Lung (tissue), 12 donors: ENCODE measurements around the gene ANTXR1. TPM values are rescaled to one million over a fixed set of nuclear protein-coding genes. Genes with fewer than 3 reads are reported as not detected.

Source experiments
- ATAC-seq: fragments of 200-7000 bp; cut with Tn5 transposase; one replicate; pipeline ENCODE4 v1.9.1; 2020; ENCODE audit warnings: moderate number of reproducible peaks; ENCODE audit not compliant: insufficient read depth, low FRiP score
- DNase-seq, 3 donors: peaks; one replicate each; pipeline ENCODE4 v3.0.0-alpha.2; 2013 to 2017
- H3K27ac ChIP-seq, 2 donors: one replicate each; pipeline ENCODE4 v1.5.1; 2013; ENCODE audit warnings: mild to moderate bottlenecking in 2 of 2, moderate library complexity in 2 of 2, control low read depth in 1 of 2, inconsistent platforms in 1 of 2, low read depth in 1 of 2, low read length in 1 of 2
- H3K27me3 ChIP-seq, 3 donors: one replicate each; pipeline ENCODE4 v1.5.1; 2013; ENCODE audit warnings: low read length in 2 of 3; ENCODE audit not compliant: control insufficient read depth in 3 of 3, insufficient read depth in 3 of 3
- H3K36me3 ChIP-seq, 4 donors: one replicate each; pipeline ENCODE4 v1.5.1; 2013; ENCODE audit warnings: low read length in 4 of 4, mild to moderate bottlenecking in 1 of 4, moderate library complexity in 1 of 4; ENCODE audit not compliant: control insufficient read depth in 4 of 4, insufficient read depth in 4 of 4
- H3K4me1 ChIP-seq, 5 donors: one replicate each; pipeline ENCODE4 v1.5.1; 2013; ENCODE audit warnings: low read length in 5 of 5, mild to moderate bottlenecking in 2 of 5, moderate library complexity in 1 of 5; ENCODE audit not compliant: control insufficient read depth in 5 of 5, insufficient read depth in 5 of 5
- H3K4me3 ChIP-seq: one replicate; pipeline ENCODE4 v1.5.1; 2013; ENCODE audit warnings: mild to moderate bottlenecking, control low read depth, moderate library complexity
- H3K9ac ChIP-seq, 2 donors: one replicate each; pipeline ENCODE4 v1.5.1; 2013; ENCODE audit warnings: low read length in 2 of 2, control low read depth in 1 of 2; ENCODE audit not compliant: insufficient read depth in 1 of 2
- H3K9me3 ChIP-seq, 4 donors: one replicate each; pipeline ENCODE4 v1.5.1; 2013; ENCODE audit warnings: low read length in 3 of 4, mild to moderate bottlenecking in 1 of 4, moderate library complexity in 1 of 4; ENCODE audit not compliant: control insufficient read depth in 4 of 4, insufficient read depth in 3 of 4
- WGBS, 2 donors: extraction: QIAGEN DNeasy Blood & Tissue Kit; methylation state at CpG; one replicate each; pipeline ENCODE4 v1.1.7; 2013; 5-methylcytosine and 5-hydroxymethylcytosine counted together
- polyA plus RNA-seq, 2 donors: library from polyadenylated mRNA; stranded (reverse); fragments of 200-250 nt; gene quantifications; one replicate each; pipeline ENCODE4 v1.2.1, GENCODE V29; 2013
- total RNA-seq, 2 donors: library from RNA; depleted of rRNA in 1 of 2; stranded (reverse); fragments of >200 nt in 1 of 2; gene quantifications; one replicate each; pipeline ENCODE4 v1.2.1, GENCODE V29; 2014 to 2021
- TF ChIP-seq, protein P1 (sequence below): IDR thresholded peaks from 2 replicates; pipeline ENCODE4 v1.5.1; 2012; ENCODE audit warnings: mild to moderate bottlenecking; ENCODE audit errors: control extremely low read depth, extremely low read depth
- donor health status: control.
- donor health status: control.
- donor health status: Bipolar disorder and iron deficiency.
- donor health status: healthy.
- donor health status: DM: yes; HTN: yes; CAD: no.

ANTXR1 gene
- total and polyA plus RNA-seq, 4 donors: 13.4 to 81.0 (median 34.8) TPM

DNA sequence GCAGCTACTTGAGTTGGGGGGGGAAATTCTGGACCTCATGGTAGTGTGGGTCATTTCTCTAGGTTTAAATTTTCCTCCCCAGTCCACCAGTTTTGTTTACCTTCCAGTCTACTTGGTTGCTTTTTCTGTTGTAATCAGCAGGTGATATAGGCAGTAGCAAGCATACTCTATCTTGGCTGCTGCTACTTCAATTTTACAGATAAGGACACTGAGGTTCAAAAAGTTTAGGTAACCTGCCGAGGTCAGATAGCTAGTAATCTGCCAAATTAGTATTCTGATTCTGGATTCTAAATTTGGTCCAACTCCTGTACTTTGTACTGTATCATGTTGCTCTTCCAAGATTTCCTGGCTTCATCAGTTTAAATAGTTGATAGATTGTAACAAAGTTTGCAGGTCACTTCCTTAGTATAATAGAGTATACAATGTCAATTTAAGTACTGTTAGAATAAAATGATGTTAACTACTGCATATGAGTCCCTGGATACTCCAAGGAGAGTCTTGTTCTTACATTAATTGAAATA is 34.7 kb downstream of the ANTXR1 start:
- Histone ChIP-seq H3K9ac (no peak overlapping the region), H3K9me3 (no peaks in the 10 kb centered on the region), H3K27ac (no peak overlapping the region), H3K4me1 (peaks cover 0 to 3% (median 0%) of the 10 kb centered on the region in 5 donors), H3K27me3 (no peaks in the 10 kb centered on the region), H3K36me3 (peaks cover 0 to 30% (median 9%) of the 10 kb centered on the region in 4 donors), H3K4me3 (no peak overlapping the region)
- TF ChIP-seq, protein P1, sequence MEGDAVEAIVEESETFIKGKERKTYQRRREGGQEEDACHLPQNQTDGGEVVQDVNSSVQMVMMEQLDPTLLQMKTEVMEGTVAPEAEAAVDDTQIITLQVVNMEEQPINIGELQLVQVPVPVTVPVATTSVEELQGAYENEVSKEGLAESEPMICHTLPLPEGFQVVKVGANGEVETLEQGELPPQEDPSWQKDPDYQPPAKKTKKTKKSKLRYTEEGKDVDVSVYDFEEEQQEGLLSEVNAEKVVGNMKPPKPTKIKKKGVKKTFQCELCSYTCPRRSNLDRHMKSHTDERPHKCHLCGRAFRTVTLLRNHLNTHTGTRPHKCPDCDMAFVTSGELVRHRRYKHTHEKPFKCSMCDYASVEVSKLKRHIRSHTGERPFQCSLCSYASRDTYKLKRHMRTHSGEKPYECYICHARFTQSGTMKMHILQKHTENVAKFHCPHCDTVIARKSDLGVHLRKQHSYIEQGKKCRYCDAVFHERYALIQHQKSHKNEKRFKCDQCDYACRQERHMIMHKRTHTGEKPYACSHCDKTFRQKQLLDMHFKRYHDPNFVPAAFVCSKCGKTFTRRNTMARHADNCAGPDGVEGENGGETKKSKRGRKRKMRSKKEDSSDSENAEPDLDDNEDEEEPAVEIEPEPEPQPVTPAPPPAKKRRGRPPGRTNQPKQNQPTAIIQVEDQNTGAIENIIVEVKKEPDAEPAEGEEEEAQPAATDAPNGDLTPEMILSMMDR: no peak
- 66 to 67% methylated on average over 1 of the region's 1 CpG for WGBS, 2 donors
- DNase-seq (no peak), ATAC-seq (no peak)

DNA sequence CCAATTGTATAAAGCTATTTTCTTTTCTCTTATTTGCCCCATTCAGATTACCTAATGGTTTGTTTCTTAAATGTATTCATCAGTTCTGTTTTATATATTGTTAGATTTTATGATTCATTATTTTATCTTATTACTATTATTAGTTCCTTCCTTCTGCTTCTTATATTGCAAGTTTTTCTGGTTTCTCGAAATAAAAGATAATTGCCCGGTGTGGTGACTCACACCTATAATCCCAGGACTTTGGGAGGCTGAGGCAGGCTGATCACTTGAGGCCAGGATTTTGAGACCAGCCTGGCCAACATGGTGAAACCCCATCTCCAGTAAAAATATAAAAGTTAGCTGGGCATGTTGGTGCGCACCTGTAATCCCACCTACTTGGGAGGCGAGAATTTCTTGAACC is 37.8 kb downstream of the ANTXR1 start:
- no peak overlapping the region for H3K9ac ChIP-seq
- no peak overlapping the region for H3K27ac ChIP-seq
- DNase-seq: no peak
- WGBS, 2 donors: 93 to 96% methylated on average over 4 of the region's 4 CpGs
- peaks cover 0 to 12% (median 1%) of the 10 kb centered on the region in 4 donors for H3K36me3 ChIP-seq
- H3K9me3 ChIP-seq: no peaks in the 10 kb centered on the region
- TF ChIP-seq, protein P1: no peak
- H3K27me3 ChIP-seq: no peaks in the 10 kb centered on the region
- H3K4me1 ChIP-seq: peaks cover 0 to 3% (median 0%) of the 10 kb centered on the region in 5 donors
- ATAC-seq: no peak
- H3K4me3 ChIP-seq: no peak overlapping the region

DNA sequence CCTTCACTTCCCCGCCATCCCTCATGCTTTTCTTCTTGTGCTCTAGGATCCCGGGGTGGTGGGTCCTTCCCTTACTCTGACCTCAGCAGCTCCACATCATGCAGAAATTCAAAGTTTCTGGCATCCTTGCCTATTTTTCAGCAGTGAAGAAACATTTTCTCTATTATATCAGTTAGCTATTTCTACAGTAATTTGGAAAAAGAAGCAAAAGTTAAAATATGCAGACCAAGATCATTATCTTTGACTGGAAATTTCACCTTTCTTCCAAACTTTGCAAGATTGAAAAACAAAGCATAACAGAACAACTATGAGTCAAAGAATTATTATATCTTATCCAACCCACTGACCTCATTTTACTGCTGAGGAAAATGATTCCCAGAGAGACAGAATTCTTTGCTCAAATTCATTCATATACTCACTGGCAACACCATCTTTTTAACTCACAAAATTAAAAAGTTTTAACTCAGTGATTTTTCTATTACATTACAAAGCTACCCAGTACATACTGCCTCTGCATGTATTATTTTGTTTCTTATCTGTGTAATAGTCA is 40.5 kb downstream of the ANTXR1 start:
- no peak for DNase-seq
- peaks cover 0 to 5% (median 1%) of the 10 kb centered on the region in 4 donors for H3K36me3 ChIP-seq
- no peaks in the 10 kb centered on the region for H3K4me1 ChIP-seq
- H3K27ac ChIP-seq: no peak overlapping the region
- ATAC-seq: no peak
- no peak overlapping the region for H3K4me3 ChIP-seq
- TF ChIP-seq, protein P1: no peak
- 94 to 95% methylated on average over 2 of the region's 2 CpGs for WGBS, 2 donors
- no peaks in the 10 kb centered on the region for H3K27me3 ChIP-seq
- H3K9ac ChIP-seq: no peak overlapping the region
- H3K9me3 ChIP-seq: no peaks in the 10 kb centered on the region
